GM10266 (cell line): Measurements from ENCODE around the gene SPACA9.

Experiments used
- DNase-seq: peaks from one replicate; pipeline ENCODE4 v3.0.0; 2012; ENCODE audit errors: extremely low spot score
- TF ChIP-seq, protein P1 (sequence below): IDR thresholded peaks from 2 replicates; pipeline ENCODE4 v1.5.1; 2012; ENCODE audit warnings: mild to moderate bottlenecking, low read depth; ENCODE audit not compliant: control insufficient read depth, insufficient read depth; ENCODE audit errors: missing control alignments

Gene SPACA9

DNA sequence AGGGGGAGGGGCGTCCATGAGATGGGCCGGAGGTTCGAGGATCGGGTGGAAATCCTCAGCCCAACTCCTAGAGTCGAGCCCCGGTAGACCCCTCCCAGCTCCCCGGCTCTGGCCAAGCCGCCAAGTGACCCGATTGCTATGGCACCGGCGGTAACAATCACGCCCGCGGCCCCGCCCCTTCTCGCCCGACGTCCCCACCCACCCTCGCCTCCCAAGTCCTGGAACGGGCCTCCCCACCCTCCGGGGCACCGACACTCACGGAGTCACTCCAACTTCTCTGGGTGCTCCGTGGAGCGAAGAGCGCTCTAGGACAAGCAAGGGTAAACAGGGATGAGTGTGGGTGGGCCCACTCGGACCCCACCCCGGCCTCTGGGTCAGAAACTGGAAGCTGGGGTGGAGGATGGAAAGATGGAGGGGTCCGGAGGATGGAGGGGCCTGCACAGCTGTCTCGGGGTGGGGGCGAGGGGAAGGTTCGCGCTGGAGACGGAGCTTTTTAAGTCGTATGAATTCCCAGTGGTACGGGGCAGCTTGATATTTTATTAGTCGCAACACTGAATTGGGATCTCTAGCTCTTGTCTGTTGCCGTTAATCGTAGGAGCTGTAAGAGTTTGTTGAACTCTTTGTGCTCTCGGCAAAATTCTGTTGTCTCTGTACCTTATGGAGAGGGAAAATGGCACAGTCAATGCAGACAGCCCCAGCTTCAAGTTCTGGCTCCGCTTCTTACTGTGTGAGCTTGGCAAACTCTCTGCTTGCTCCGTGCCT is at the start of gene SPACA9:
Gene SPACA9, plus strand, starts transcription at position 204 of the 762 bp plus-strand sequence. CDS start 5,050 bp downstream, outside the sequence.
- TF ChIP-seq, protein P1, sequence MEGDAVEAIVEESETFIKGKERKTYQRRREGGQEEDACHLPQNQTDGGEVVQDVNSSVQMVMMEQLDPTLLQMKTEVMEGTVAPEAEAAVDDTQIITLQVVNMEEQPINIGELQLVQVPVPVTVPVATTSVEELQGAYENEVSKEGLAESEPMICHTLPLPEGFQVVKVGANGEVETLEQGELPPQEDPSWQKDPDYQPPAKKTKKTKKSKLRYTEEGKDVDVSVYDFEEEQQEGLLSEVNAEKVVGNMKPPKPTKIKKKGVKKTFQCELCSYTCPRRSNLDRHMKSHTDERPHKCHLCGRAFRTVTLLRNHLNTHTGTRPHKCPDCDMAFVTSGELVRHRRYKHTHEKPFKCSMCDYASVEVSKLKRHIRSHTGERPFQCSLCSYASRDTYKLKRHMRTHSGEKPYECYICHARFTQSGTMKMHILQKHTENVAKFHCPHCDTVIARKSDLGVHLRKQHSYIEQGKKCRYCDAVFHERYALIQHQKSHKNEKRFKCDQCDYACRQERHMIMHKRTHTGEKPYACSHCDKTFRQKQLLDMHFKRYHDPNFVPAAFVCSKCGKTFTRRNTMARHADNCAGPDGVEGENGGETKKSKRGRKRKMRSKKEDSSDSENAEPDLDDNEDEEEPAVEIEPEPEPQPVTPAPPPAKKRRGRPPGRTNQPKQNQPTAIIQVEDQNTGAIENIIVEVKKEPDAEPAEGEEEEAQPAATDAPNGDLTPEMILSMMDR = no peak
- DNase-seq = peak; percentile 57

GRCh38 chr9:132832171-132832881 is 46.4 kb upstream of the SPACA9 start:
- TF ChIP-seq, protein P1 = no peak
- DNase-seq = no peak

- DNase-seq = no peak
- TF ChIP-seq, protein P1 = no peak
Observed at GRCh38 chr9:132833550-132834121, 45.1 kb upstream of the SPACA9 start.

DNA sequence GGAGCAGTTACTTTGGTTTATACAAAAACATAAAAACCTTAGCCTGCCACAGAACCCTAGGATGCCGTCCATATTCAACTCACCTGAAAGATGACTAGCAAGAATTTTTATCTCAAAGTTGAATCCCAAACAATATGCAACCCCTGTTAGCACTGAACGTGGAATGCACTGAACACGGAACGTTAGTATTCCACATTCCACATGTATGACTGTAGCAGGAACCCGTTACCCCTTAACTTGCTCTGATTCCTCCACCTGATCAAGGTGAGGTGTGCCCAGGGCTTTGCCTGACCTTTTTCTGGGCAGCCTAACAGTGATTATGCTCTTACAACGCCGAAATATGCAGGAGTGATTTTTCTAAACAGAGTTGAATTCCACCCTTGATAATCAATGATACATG is 44.4 kb upstream of the SPACA9 start:
- TF ChIP-seq, protein P1 = no peak

DNA sequence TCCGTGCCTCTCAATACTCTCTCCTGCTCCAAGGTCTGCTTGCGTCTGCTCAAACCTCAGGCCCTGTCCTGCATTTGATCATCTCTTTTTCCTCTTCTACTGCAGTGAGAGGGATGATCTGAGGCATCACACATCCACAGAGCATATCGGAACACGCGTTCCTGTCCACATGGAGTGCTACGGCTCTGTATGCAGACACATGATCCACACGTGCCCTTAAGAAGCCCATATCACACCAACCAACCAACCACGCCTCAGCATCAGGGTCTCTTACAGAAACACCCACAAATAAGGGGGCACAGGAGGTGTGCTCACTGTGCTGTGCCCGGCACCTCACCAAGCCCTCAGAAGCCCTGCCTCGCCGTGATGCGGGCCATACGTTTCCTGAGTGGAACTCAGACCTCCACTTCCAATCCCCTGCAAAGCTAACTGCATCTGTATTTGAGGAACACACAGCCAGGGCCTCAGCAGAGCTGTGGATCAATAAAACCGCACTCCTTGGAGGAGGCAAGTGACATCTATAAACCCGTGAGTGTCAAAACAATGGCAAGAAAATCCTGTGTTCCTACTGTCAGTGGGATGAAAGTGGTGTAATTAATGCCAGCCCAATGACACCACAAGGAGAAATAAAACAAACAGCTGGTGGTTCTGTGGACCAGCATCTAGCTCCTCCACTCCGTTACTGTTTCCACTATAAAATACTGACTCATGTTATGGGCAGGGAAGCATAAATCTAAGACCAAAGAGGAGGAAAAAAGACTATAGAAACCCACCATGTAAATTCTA is 41.0 kb upstream of the SPACA9 start:
- DNase-seq = no peak

More for the DNA sequence above, 44.4 kb upstream of the SPACA9 start:
- no peak for DNase-seq

DNA sequence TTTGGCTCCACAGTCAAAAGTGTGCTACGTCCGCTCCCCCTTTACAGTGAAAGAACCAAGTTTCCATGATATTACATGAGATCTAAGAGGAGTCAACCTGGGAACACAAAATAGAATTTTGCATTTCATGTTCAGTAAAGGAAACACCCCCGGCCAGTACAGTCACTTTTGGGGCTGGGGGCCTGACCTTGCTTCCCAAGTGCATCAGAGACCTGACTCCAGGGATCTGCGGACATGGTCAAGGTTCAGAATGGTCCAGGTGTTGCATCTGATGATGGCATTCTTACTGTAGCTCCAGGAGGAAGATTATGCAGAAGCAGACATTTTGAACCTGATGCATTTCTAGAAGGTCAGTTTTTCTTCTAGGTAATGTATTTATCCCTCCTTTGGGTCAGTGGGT is 40.4 kb upstream of the SPACA9 start:
- no peak for DNase-seq
- TF ChIP-seq, protein P1 = no peak

More for the DNA sequence above, 41.0 kb upstream of the SPACA9 start:
- TF ChIP-seq, protein P1 = no peak
